ENCODE data around the gene IL10RA.

The IL10RA gene

GRCh38 chr11:118042796-118043195, 56.6 kb downstream of the IL10RA start:
- Histone ChIP-seq H2BK12ac (ENCODE audit: low read length) (no peak overlapping the region), H4K91ac (ENCODE audit: low read depth, low read length, poor library complexity) (no peak overlapping the region), H3K9me3 (replicated peaks in 1 of 2; ENCODE audit: control insufficient read depth in 2 of 2, insufficient read depth in 1 of 2, low read depth in 1 of 2, low read length in 2 of 2) (no peaks in the 10 kb centered on the region), H3K23ac (ENCODE audit: low read depth, low read length, poor library complexity) (no peak overlapping the region), H3K9ac (ENCODE audit: low read depth, low read length, poor library complexity) (no peak overlapping the region), H3K4me3 (ENCODE audit: low read length in 2 of 2) (no peak overlapping the region), H3K4ac (ENCODE audit: low read length) (no peak overlapping the region), H3K4me1 (ENCODE audit: control insufficient read depth in 2 of 2, insufficient read depth in 1 of 2, low read depth in 1 of 2, low read length in 2 of 2) (no peaks in the 10 kb centered on the region), H2BK120ac (ENCODE audit: low read depth, low read length) (no peak overlapping the region), H3K14ac (ENCODE audit: low read length) (no peak overlapping the region), H2BK5ac (ENCODE audit: low read length) (no peak overlapping the region), H3K18ac (ENCODE audit: low read length) (no peak overlapping the region), H2AK5ac (ENCODE audit: low read depth, low read length) (no peak overlapping the region), H3K36me3 (replicated peaks in 1 of 2; ENCODE audit: control insufficient read depth in 2 of 2, insufficient read depth in 2 of 2, low read length in 2 of 2) (no peaks in the 10 kb centered on the region), H3K27ac (replicated peaks; ENCODE audit: low read length) (no peak overlapping the region), H3K79me1 (ENCODE audit: low read depth, low read length) (no peaks in the 10 kb centered on the region), H2AFZ (ENCODE audit: low read length) (no peak overlapping the region), H3K27me3 (ENCODE audit: control insufficient read depth in 3 of 3, insufficient read depth in 3 of 3, low read depth in 1 of 3, low read length in 3 of 3) (peaks cover 0 to 16% (median 0%) of the 10 kb centered on the region in 3 experiments), H3K4me2 (ENCODE audit: insufficient read depth, low read length, poor library complexity, severe bottlenecking) (no peak overlapping the region), H4K8ac (ENCODE audit: low read depth, low read length) (no peak overlapping the region), H2BK15ac (ENCODE audit: low read length) (no peak overlapping the region)
- DNase-seq (ENCODE audit: low spot score), result no peak
- no CpG with 5 or more reads among the region's 4 CpGs for WGBS, 2 donors (ENCODE audit: extremely low coverage in 2 of 2, insufficient read length in 2 of 2, insufficient replicate concordance in 1 of 2)

GRCh38 chr11:118045191-118045590, 59.0 kb downstream of the IL10RA start:
- H3K23ac ChIP-seq (ENCODE audit: low read depth, low read length, poor library complexity), result no peak overlapping the region
- H2AFZ ChIP-seq (ENCODE audit: low read length), result no peak overlapping the region
- no peak overlapping the region for H3K18ac ChIP-seq (ENCODE audit: low read length)
- H3K4me1 ChIP-seq (ENCODE audit: control insufficient read depth in 2 of 2, insufficient read depth in 1 of 2, low read depth in 1 of 2, low read length in 2 of 2), result no peaks in the 10 kb centered on the region
- H3K4me3 ChIP-seq (ENCODE audit: low read length in 2 of 2), result no peak overlapping the region
- H3K4me2 ChIP-seq (ENCODE audit: insufficient read depth, low read length, poor library complexity, severe bottlenecking), result no peak overlapping the region
- H2BK12ac ChIP-seq (ENCODE audit: low read length), result no peak overlapping the region
- no peak overlapping the region for H2AK5ac ChIP-seq (ENCODE audit: low read depth, low read length)
- H3K79me1 ChIP-seq (ENCODE audit: low read depth, low read length), result no peaks in the 10 kb centered on the region
- H3K9ac ChIP-seq (ENCODE audit: low read depth, low read length, poor library complexity), result no peak overlapping the region
- H2BK15ac ChIP-seq (ENCODE audit: low read length), result no peak overlapping the region
- H3K27me3 ChIP-seq (ENCODE audit: control insufficient read depth in 3 of 3, insufficient read depth in 3 of 3, low read depth in 1 of 3, low read length in 3 of 3), result peaks cover 0 to 20% (median 0%) of the 10 kb centered on the region in 3 experiments
- H2BK120ac ChIP-seq (ENCODE audit: low read depth, low read length), result no peak overlapping the region
- no peak overlapping the region for H3K4ac ChIP-seq (ENCODE audit: low read length)
- H3K9me3 ChIP-seq (replicated peaks in 1 of 2; ENCODE audit: control insufficient read depth in 2 of 2, insufficient read depth in 1 of 2, low read depth in 1 of 2, low read length in 2 of 2), result no peaks in the 10 kb centered on the region
- WGBS, 2 donors (ENCODE audit: extremely low coverage in 2 of 2, insufficient read length in 2 of 2, insufficient replicate concordance in 1 of 2), result no CpG with 5 or more reads among the region's 2 CpGs
- H3K14ac ChIP-seq (ENCODE audit: low read length), result no peak overlapping the region
- no peak for DNase-seq (ENCODE audit: low spot score)
- no peak overlapping the region for H3K27ac ChIP-seq (replicated peaks; ENCODE audit: low read length)
- no peaks in the 10 kb centered on the region for H3K36me3 ChIP-seq (replicated peaks in 1 of 2; ENCODE audit: control insufficient read depth in 2 of 2, insufficient read depth in 2 of 2, low read length in 2 of 2)
- H4K91ac ChIP-seq (ENCODE audit: low read depth, low read length, poor library complexity), result no peak overlapping the region
- H4K8ac ChIP-seq (ENCODE audit: low read depth, low read length), result no peak overlapping the region
- no peak overlapping the region for H2BK5ac ChIP-seq (ENCODE audit: low read length)

- Histone ChIP-seq H3K4me3 (ENCODE audit: low read length in 2 of 2) (no peak overlapping the region), H2BK5ac (ENCODE audit: low read length) (no peak overlapping the region), H3K14ac (ENCODE audit: low read length) (no peak overlapping the region), H3K4me2 (ENCODE audit: insufficient read depth, low read length, poor library complexity, severe bottlenecking) (no peak overlapping the region), H2BK15ac (ENCODE audit: low read length) (no peak overlapping the region), H4K91ac (ENCODE audit: low read depth, low read length, poor library complexity) (no peak overlapping the region), H2BK120ac (ENCODE audit: low read depth, low read length) (no peak overlapping the region), H3K4me1 (ENCODE audit: control insufficient read depth in 2 of 2, insufficient read depth in 1 of 2, low read depth in 1 of 2, low read length in 2 of 2) (no peaks in the 10 kb centered on the region), H2BK12ac (ENCODE audit: low read length) (no peak overlapping the region), H3K79me1 (ENCODE audit: low read depth, low read length) (no peaks in the 10 kb centered on the region), H4K8ac (ENCODE audit: low read depth, low read length) (no peak overlapping the region), H3K9me3 (replicated peaks in 1 of 2; ENCODE audit: control insufficient read depth in 2 of 2, insufficient read depth in 1 of 2, low read depth in 1 of 2, low read length in 2 of 2) (no peaks in the 10 kb centered on the region), H3K36me3 (replicated peaks in 1 of 2; ENCODE audit: control insufficient read depth in 2 of 2, insufficient read depth in 2 of 2, low read length in 2 of 2) (no peaks in the 10 kb centered on the region), H3K23ac (ENCODE audit: low read depth, low read length, poor library complexity) (no peak overlapping the region), H3K18ac (ENCODE audit: low read length) (no peak overlapping the region), H3K9ac (ENCODE audit: low read depth, low read length, poor library complexity) (no peak overlapping the region), H2AK5ac (ENCODE audit: low read depth, low read length) (no peak overlapping the region), H3K27ac (replicated peaks; ENCODE audit: low read length) (no peak overlapping the region), H3K27me3 (ENCODE audit: control insufficient read depth in 3 of 3, insufficient read depth in 3 of 3, low read depth in 1 of 3, low read length in 3 of 3) (peaks cover 0 to 25% (median 0%) of the 10 kb centered on the region in 3 experiments), H2AFZ (ENCODE audit: low read length) (no peak overlapping the region), H3K4ac (ENCODE audit: low read length) (no peak overlapping the region)
- no CpG with 5 or more reads among the region's 5 CpGs for WGBS, 2 donors (ENCODE audit: extremely low coverage in 2 of 2, insufficient read length in 2 of 2, insufficient replicate concordance in 1 of 2)
- no peak for DNase-seq (ENCODE audit: low spot score)
Measured at GRCh38 chr11:118046051-118046963, 60.1 kb downstream of the IL10RA start.

GRCh38 chr11:118046964-118047700, 60.9 kb downstream of the IL10RA start:
- Histone ChIP-seq H3K4me1 (ENCODE audit: control insufficient read depth in 2 of 2, insufficient read depth in 1 of 2, low read depth in 1 of 2, low read length in 2 of 2) (no peaks in the 10 kb centered on the region), H4K91ac (ENCODE audit: low read depth, low read length, poor library complexity) (no peak overlapping the region), H3K18ac (ENCODE audit: low read length) (no peak overlapping the region), H3K36me3 (replicated peaks in 1 of 2; ENCODE audit: control insufficient read depth in 2 of 2, insufficient read depth in 2 of 2, low read length in 2 of 2) (no peaks in the 10 kb centered on the region), H3K27me3 (ENCODE audit: control insufficient read depth in 3 of 3, insufficient read depth in 3 of 3, low read depth in 1 of 3, low read length in 3 of 3) (peaks cover 0 to 25% (median 0%) of the 10 kb centered on the region in 3 experiments), H2BK12ac (ENCODE audit: low read length) (no peak overlapping the region), H3K4ac (ENCODE audit: low read length) (no peak overlapping the region), H2BK5ac (ENCODE audit: low read length) (no peak overlapping the region), H2AFZ (ENCODE audit: low read length) (no peak overlapping the region), H2BK15ac (ENCODE audit: low read length) (no peak overlapping the region), H3K4me2 (ENCODE audit: insufficient read depth, low read length, poor library complexity, severe bottlenecking) (no peak overlapping the region), H3K79me1 (ENCODE audit: low read depth, low read length) (no peaks in the 10 kb centered on the region), H2AK5ac (ENCODE audit: low read depth, low read length) (no peak overlapping the region), H3K27ac (replicated peaks; ENCODE audit: low read length) (no peak overlapping the region), H2BK120ac (ENCODE audit: low read depth, low read length) (no peak overlapping the region), H3K14ac (ENCODE audit: low read length) (no peak overlapping the region), H3K9ac (ENCODE audit: low read depth, low read length, poor library complexity) (no peak overlapping the region), H3K9me3 (replicated peaks in 1 of 2; ENCODE audit: control insufficient read depth in 2 of 2, insufficient read depth in 1 of 2, low read depth in 1 of 2, low read length in 2 of 2) (no peaks in the 10 kb centered on the region), H3K23ac (ENCODE audit: low read depth, low read length, poor library complexity) (no peak overlapping the region), H3K4me3 (ENCODE audit: low read length in 2 of 2) (no peak overlapping the region), H4K8ac (ENCODE audit: low read depth, low read length) (no peak overlapping the region)
- DNase-seq (ENCODE audit: low spot score), result no peak
- no CpG with 5 or more reads among the region's 8 CpGs for WGBS, 2 donors (ENCODE audit: extremely low coverage in 2 of 2, insufficient read length in 2 of 2, insufficient replicate concordance in 1 of 2)
